ENCODE results near the gene LRRN3. TPM values are rescaled to one million over a fixed set of nuclear protein-coding genes. Genes with fewer than 3 reads are reported as not detected.

Gene LRRN3
- total RNA-seq, 1 donor = 3.8 TPM

DNA sequence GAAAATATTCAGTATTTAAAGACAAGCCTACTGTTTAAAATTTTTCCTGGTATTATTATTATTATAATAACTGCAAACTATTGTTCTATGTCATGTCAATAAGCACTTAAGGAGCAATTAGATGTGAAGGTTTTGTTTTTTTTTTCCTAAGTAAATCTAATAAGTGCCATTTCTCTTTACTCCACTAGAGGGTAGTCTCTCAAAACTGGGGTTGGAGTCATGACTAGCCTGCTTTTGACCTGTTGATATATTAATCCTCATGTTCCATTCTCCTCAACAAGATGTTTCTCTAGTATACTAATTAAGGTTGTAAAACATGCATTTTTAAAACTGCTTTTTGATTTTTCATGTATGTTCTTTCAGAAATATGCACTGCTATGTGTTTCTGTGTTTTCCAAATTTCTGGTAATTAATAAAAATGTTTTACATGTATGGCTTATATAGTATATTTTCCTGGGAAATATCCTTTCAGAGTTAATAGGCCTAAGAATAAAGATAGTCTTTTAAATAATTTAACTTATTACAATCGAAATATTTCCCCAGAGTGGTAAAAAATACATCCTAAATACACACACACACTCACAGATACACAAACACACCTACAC lies 1.0 kb upstream of the LRRN3 start:
- H3K4me1 ChIP-seq (ENCODE audit: insufficient read depth, low read length) = no peaks in the 10 kb centered on the region
- H3K9me3 ChIP-seq (ENCODE audit: low read depth, low read length) = no peaks in the 10 kb centered on the region
- no peaks in the 10 kb centered on the region for H3K27me3 ChIP-seq (ENCODE audit: insufficient read depth, low read length)
- no peak overlapping the region for H3K4me3 ChIP-seq (ENCODE audit: low read length)

DNA sequence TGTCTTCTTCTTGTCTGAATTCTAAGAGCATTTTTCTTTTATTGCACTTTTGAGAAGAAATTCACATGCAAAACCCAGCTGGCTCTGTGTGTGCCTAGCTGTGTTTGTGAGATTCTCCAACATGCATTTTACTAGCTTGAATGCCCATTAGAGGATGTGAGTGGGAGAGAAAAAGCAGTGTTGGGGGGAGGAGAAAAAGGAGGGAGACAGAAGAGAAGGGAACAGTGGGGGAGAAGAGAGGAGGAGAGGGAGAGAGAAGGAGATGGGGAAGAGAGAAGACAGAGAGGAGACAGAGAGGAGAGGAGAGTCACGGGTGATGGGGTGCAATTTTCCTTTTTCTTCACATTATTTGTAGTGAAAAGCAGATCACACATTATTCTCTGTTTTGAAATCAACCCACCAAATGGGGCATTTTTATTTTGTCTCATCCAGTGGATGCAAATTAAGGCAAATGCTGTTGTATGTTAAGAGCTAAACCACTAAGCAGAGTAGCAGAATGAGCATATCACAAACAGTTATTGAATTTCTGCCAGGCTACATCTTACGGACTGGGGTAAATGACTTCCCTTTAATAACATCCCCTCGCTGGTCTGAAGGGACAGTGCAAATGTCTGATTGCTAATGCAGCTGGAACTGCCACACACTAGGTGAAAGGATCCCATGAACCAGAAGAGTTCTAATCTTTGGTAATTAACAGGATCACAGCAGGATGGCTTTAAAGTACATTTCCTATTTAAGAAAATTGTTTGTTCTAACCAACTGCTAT lies 849 bp downstream of the LRRN3 start:
- Histone ChIP-seq H3K4me3 (ENCODE audit: low read length) (peak overlapping the region; percentile 34), H3K9me3 (ENCODE audit: low read depth, low read length) (no peaks in the 10 kb centered on the region), H3K27me3 (ENCODE audit: insufficient read depth, low read length) (no peaks in the 10 kb centered on the region), H3K4me1 (ENCODE audit: insufficient read depth, low read length) (no peaks in the 10 kb centered on the region)

GRCh38 chr7:111092406-111093236 lies 1.7 kb downstream of the LRRN3 start:
- Histone ChIP-seq H3K9me3 (ENCODE audit: low read depth, low read length) (no peaks in the 10 kb centered on the region), H3K27me3 (ENCODE audit: insufficient read depth, low read length) (no peaks in the 10 kb centered on the region), H3K4me3 (ENCODE audit: low read length) (peak overlapping the region; percentile 34), H3K4me1 (ENCODE audit: insufficient read depth, low read length) (no peaks in the 10 kb centered on the region)

GRCh38 chr7:111093496-111093895 lies 2.6 kb downstream of the LRRN3 start:
- Histone ChIP-seq H3K9me3 (ENCODE audit: low read depth, low read length) (no peaks in the 10 kb centered on the region), H3K4me3 (ENCODE audit: low read length) (peak overlapping the region; percentile 12)

DNA sequence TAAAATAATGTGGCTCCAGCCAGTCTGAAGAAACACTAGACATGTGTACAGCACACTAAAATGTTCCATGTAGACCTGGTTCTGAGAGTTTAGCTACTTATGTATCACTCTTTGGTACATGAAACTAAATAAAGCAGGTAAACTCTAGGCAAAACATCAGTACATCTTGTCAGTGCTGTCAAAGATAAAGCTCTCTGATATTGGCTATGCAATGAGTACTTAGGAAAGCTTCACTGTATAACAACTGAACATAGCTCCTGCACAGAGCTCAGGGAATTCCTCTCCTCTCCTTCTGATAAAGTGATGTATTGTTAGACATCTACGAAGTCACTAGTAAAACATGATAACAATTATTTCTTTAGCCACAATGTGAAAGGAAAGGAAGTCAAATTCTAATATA lies 3.5 kb downstream of the LRRN3 start:
- Histone ChIP-seq H3K4me1 (ENCODE audit: insufficient read depth, low read length) (no peaks in the 10 kb centered on the region), H3K27me3 (ENCODE audit: insufficient read depth, low read length) (no peaks in the 10 kb centered on the region), H3K9me3 (ENCODE audit: low read depth, low read length) (no peaks in the 10 kb centered on the region), H3K4me3 (ENCODE audit: low read length) (no peak overlapping the region)

More at GRCh38 chr7:111093496-111093895, 2.6 kb downstream of the LRRN3 start:
- Histone ChIP-seq H3K27me3 (ENCODE audit: insufficient read depth, low read length) (no peaks in the 10 kb centered on the region), H3K4me1 (ENCODE audit: insufficient read depth, low read length) (no peaks in the 10 kb centered on the region)

- no peaks in the 10 kb centered on the region for H3K27me3 ChIP-seq (ENCODE audit: insufficient read depth, low read length)
- H3K9me3 ChIP-seq (ENCODE audit: low read depth, low read length) = no peaks in the 10 kb centered on the region
- no peaks in the 10 kb centered on the region for H3K4me1 ChIP-seq (ENCODE audit: insufficient read depth, low read length)
- H3K4me3 ChIP-seq (ENCODE audit: low read length) = no peak overlapping the region
Measured at GRCh38 chr7:111096997-111097396, 6.1 kb downstream of the LRRN3 start.

GRCh38 chr7:111098011-111098925 lies 7.3 kb downstream of the LRRN3 start:
- H3K4me1 ChIP-seq (ENCODE audit: insufficient read depth, low read length) = no peaks in the 10 kb centered on the region
- no peak overlapping the region for H3K4me3 ChIP-seq (ENCODE audit: low read length)
- no peaks in the 10 kb centered on the region for H3K9me3 ChIP-seq (ENCODE audit: low read depth, low read length)
- no peaks in the 10 kb centered on the region for H3K27me3 ChIP-seq (ENCODE audit: insufficient read depth, low read length)

GRCh38 chr7:111098926-111099250 lies 8.0 kb downstream of the LRRN3 start:
- peaks cover 2% of the 10 kb centered on the region for H3K4me1 ChIP-seq (ENCODE audit: insufficient read depth, low read length)
- no peak overlapping the region for H3K4me3 ChIP-seq (ENCODE audit: low read length)

DNA sequence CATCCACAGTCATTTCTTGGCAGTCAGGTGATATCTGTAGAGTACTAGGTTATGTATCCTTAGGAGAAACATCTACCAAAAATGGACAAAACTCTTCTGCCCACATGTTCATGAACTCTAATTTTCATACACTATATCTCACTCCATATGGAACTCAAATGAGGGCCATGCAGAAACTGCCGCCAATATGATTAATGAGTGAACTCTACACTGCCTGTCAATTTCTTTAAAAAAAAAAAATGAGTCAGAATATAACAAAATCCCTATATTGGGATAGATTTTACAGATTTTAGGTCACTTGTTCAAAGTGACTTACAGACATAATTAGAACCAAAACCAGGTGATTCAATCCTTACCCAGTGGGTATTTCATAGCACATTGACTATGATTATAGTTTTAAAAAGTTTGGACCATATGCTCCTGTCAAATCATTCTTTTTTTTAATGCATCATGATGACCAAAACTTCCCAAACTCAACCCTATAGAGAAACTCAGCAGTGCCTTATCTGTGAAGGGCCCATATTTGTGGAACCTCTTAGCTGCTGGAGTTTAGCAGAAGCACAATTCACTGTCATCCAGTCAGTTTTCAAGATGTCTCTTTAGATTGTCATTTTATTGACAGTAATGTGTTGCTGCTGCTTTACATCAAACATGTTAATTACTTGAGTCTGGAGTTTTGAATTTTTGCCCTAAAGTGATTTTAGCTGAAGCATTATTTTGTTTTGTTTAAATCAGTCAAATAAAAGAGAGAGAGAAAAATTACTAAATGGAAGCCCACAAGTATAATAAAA lies 11.1 kb downstream of the LRRN3 start:
- Histone ChIP-seq H3K4me1 (ENCODE audit: insufficient read depth, low read length) (peaks cover 4% of the 10 kb centered on the region), H3K27me3 (ENCODE audit: insufficient read depth, low read length) (no peaks in the 10 kb centered on the region), H3K9me3 (ENCODE audit: low read depth, low read length) (no peaks in the 10 kb centered on the region), H3K4me3 (ENCODE audit: low read length) (no peak overlapping the region)

More at GRCh38 chr7:111098926-111099250, 8.0 kb downstream of the LRRN3 start:
- H3K27me3 ChIP-seq (ENCODE audit: insufficient read depth, low read length) = no peaks in the 10 kb centered on the region
- H3K9me3 ChIP-seq (ENCODE audit: low read depth, low read length) = no peaks in the 10 kb centered on the region

- H3K4me1 ChIP-seq (ENCODE audit: insufficient read depth, low read length) = peaks cover 4% of the 10 kb centered on the region
- H3K27me3 ChIP-seq (ENCODE audit: insufficient read depth, low read length) = no peaks in the 10 kb centered on the region
- H3K4me3 ChIP-seq (ENCODE audit: low read length) = no peak overlapping the region
- no peaks in the 10 kb centered on the region for H3K9me3 ChIP-seq (ENCODE audit: low read depth, low read length)
Measured at GRCh38 chr7:111103136-111103535, 12.2 kb downstream of the LRRN3 start.

DNA sequence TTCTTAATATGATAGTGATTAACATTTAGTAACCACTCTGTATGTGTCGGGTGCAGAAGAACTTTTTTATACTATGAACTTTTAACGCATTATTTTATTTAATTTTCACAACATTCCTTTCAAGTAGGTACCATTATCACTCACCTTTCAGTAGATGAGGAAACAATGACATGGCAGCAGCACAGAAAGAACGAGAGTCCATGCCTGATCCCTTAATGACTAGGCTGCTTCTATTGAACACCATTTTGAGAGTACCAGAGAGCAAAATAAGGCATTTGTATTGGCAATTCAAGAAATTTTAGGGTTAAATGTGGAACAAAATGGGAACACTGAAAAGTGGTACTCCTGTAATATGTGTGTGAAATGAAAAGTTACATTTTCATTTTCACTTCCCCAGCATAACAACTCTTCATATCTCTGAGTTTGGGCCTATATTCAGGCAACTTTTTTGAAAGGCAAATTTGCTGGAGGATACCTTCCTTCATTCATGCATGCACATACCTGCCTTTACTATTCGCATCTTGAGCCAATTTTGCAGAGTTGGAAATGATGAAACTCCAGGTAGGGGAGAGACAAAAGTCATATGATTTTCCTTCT lies 12.8 kb downstream of the LRRN3 start:
- H3K9me3 ChIP-seq (ENCODE audit: low read depth, low read length) = no peaks in the 10 kb centered on the region
- peaks cover 4% of the 10 kb centered on the region for H3K4me1 ChIP-seq (ENCODE audit: insufficient read depth, low read length)
- H3K4me3 ChIP-seq (ENCODE audit: low read length) = no peak overlapping the region
- H3K27me3 ChIP-seq (ENCODE audit: insufficient read depth, low read length) = no peaks in the 10 kb centered on the region

DNA sequence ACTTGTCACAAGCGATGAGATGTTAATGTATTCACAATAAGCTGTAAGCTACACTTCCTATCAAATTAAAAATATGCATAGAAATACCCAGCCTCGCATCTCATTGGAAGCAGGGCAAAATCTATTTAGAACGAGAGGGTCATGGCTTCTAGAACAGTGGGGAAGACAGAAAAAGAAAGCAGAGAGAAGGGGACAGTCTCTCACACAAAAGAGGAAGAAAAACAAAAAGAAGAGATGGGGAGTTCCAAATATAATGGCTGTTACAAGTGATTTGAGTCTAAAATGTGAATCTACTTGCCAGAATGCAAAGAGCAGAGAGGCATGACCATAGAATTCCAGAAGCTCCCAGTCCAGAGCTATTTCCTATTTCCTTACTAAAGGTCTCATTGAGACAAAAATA lies 13.8 kb downstream of the LRRN3 start:
- H3K27me3 ChIP-seq (ENCODE audit: insufficient read depth, low read length) = no peaks in the 10 kb centered on the region
- H3K4me1 ChIP-seq (ENCODE audit: insufficient read depth, low read length) = peaks cover 4% of the 10 kb centered on the region
- H3K4me3 ChIP-seq (ENCODE audit: low read length) = no peak overlapping the region
- H3K9me3 ChIP-seq (ENCODE audit: low read depth, low read length) = no peaks in the 10 kb centered on the region

DNA sequence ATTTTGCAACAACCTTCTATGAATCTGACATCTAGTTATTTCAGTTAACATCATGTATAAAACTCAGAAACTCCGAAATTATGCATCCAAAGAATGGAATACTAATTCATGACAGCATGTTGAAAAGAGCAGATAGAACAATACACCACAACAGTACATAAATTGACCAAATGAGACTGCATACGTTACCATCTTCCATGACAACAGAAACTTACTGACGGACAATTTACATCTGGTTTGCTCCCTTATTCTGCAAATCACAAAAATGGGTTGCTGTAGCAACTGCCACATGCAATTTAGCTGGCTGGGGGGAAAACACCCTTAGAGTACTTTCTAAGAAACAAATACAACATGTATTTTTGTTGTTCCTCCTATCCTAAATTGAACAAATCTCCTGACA lies 14.3 kb downstream of the LRRN3 start:
- peaks cover 4% of the 10 kb centered on the region for H3K4me1 ChIP-seq (ENCODE audit: insufficient read depth, low read length)
- H3K4me3 ChIP-seq (ENCODE audit: low read length) = no peak overlapping the region
- H3K27me3 ChIP-seq (ENCODE audit: insufficient read depth, low read length) = no peaks in the 10 kb centered on the region
- H3K9me3 ChIP-seq (ENCODE audit: low read depth, low read length) = no peaks in the 10 kb centered on the region

DNA sequence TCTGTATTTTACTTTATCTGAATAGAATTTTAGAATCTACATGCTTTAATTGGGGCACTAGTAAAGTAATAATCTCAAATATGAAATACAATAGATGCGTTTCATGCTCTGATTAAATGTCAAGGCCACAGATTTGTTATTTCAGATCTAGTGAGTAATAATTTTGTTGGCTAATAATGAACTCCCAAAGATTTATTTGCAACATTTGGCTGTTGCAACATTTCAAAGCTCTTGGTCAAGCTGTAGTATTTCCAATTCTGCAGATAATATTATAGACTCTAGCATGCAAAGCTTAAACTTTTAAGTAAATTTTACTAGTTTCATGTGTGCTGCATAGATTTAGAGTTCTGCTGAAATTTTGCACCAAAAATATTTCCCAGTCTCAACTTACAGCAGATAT lies 16.7 kb downstream of the LRRN3 start:
- Histone ChIP-seq H3K4me1 (ENCODE audit: insufficient read depth, low read length) (peaks cover 4% of the 10 kb centered on the region), H3K9me3 (ENCODE audit: low read depth, low read length) (no peaks in the 10 kb centered on the region), H3K27me3 (ENCODE audit: insufficient read depth, low read length) (no peaks in the 10 kb centered on the region), H3K4me3 (ENCODE audit: low read length) (no peak overlapping the region)

All from mononuclear cell (primary cell).